ENCODE measurements around the gene RASSF1. TPM values are rescaled to one million over a fixed set of nuclear protein-coding genes. Genes with fewer than 3 reads are reported as not detected.

RASSF1 gene
- total RNA-seq, 1 donor from 2014 or later: 19.9 TPM

DNA sequence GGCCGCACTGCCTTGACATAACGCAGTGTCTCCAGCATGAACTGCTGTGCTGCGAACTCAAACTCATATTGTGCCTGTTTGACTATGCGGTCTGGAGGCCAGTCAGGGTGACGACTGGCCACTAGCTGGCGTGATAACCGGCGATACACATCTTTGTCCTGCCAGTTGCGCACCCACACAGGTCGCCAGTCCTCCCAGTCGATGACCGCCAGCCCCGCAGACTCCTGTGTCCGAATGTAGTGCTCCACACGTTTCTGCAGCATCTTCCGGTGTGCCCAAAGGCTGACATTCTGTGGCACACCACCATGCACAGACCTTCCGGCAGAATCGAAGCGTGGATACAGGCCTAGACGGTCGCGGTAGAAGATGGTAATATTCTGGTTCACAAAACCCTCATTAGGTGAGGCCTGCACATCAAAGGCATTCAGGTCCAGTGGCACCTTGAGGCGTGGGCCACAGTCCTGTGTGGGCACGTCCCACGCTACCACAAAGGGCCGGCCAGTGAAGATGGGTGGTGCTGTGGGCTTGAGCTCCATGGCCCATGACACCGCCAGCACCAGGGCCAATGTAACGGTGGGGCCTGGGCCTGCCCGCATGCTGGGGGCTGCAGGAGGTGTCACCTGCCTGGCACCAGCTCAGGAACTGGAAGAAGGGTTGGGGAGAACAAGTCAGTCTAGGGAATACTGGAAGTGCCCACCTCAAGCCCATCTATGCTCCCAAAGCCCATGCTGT is 20.6 kb downstream of the RASSF1 start:
- Histone ChIP-seq H3K4me3 (ENCODE audit: low read depth, low read length) (peak overlapping the region; percentile 81), H3K27me3 (ENCODE audit: control insufficient read depth, insufficient read depth, low read length) (no peaks in the 10 kb centered on the region), H3K36me3 (ENCODE audit: control insufficient read depth, insufficient read depth, low read length) (peaks cover 3% of the 10 kb centered on the region)
- DNase-seq (ENCODE audit: low read depth): no peak
- TF ChIP-seq, protein P1, sequence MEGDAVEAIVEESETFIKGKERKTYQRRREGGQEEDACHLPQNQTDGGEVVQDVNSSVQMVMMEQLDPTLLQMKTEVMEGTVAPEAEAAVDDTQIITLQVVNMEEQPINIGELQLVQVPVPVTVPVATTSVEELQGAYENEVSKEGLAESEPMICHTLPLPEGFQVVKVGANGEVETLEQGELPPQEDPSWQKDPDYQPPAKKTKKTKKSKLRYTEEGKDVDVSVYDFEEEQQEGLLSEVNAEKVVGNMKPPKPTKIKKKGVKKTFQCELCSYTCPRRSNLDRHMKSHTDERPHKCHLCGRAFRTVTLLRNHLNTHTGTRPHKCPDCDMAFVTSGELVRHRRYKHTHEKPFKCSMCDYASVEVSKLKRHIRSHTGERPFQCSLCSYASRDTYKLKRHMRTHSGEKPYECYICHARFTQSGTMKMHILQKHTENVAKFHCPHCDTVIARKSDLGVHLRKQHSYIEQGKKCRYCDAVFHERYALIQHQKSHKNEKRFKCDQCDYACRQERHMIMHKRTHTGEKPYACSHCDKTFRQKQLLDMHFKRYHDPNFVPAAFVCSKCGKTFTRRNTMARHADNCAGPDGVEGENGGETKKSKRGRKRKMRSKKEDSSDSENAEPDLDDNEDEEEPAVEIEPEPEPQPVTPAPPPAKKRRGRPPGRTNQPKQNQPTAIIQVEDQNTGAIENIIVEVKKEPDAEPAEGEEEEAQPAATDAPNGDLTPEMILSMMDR (IDR thresholded peaks at IDR 0.05; ENCODE audit: insufficient read depth, low read length, poor library complexity, severe bottlenecking): no peak

DNA sequence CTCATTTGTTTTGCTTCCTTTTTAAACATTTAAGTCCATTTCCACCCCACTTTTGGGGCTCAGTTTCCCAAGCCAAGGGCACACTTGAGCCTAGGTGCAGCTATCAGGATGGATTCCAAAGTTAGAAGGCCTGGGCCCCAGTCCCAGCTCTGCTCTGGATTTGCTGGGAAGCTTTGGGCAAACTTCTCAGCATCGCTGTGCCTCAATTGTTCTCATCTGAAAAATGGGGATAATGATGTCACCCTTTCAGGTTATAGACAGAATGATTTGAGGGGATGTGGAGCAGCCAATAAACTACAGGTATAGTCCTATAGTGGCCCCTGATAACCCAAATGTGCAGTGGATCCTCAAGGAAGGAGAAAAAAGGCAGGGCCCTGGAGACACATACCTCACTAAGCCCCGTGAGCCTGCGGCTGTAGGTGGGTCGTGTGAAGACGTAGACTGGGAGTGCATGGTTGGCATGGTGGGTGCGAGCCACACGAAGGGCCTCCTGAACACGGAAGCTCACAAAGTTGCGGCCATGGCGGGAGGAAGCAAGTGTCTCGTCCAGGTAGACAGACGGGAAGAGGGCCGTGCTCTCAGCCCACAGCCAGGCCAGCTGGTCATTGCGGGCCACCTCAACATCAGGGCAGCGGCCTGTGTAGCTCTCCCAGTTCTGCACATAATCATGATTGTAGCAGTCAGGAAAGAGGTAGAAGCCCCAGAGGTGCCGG is 21.3 kb downstream of the RASSF1 start:
- no peak overlapping the region for H3K4me3 ChIP-seq (ENCODE audit: low read depth, low read length)

DNA sequence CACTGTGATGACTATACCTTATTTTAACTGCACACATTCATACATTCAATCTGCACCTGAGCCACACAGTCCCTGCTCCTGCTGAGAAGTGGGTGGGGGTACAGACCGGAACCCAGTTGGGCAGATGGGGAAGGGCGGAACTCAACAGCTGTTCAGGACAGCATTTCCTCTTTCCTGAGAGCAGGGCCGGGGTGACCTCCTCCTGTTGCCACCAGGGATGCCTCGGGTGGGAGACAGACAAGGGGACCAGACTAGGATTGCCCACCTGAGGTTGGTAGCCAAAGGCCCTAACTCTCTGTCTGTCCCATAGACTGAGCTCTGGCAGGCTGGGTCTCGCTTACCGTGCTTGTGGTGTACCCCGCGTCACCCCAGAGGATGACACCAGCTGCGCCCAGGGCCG is 22.0 kb downstream of the RASSF1 start:
- H3K36me3 ChIP-seq (ENCODE audit: control insufficient read depth, insufficient read depth, low read length): peaks cover 3% of the 10 kb centered on the region
- H3K27me3 ChIP-seq (ENCODE audit: control insufficient read depth, insufficient read depth, low read length): no peaks in the 10 kb centered on the region
- DNase-seq (ENCODE audit: low read depth): no peak
- H3K4me3 ChIP-seq (ENCODE audit: low read depth, low read length): no peak overlapping the region
- TF ChIP-seq, protein P1 (IDR thresholded peaks at IDR 0.05; ENCODE audit: insufficient read depth, low read length, poor library complexity, severe bottlenecking): no peak

More for the DNA sequence above, 21.3 kb downstream of the RASSF1 start:
- TF ChIP-seq, protein P1 (IDR thresholded peaks at IDR 0.05; ENCODE audit: insufficient read depth, low read length, poor library complexity, severe bottlenecking): no peak
- H3K36me3 ChIP-seq (ENCODE audit: control insufficient read depth, insufficient read depth, low read length): peaks cover 3% of the 10 kb centered on the region
- no peak for DNase-seq (ENCODE audit: low read depth)
- no peaks in the 10 kb centered on the region for H3K27me3 ChIP-seq (ENCODE audit: control insufficient read depth, insufficient read depth, low read length)

DNA sequence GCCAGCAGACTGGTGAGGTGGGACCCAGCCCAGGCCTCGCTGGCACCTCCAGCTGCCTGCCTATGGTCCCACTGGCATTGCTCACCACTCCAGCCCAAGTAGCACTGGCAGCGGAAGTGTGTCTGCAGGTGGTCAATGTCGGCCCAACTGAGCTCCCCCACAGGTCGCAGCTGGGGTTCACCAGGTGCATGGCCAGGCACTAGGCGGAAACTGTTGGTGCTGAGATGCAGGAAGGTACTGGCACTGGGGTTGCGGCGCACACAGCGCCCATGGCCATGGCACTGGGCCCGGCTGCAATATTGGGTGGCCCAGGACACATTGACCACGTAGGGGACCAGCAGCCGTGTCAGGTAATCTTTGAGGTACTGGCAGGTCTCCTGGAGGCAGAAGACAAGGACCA is 22.5 kb downstream of the RASSF1 start:
- TF ChIP-seq, protein P1 (IDR thresholded peaks at IDR 0.05; ENCODE audit: insufficient read depth, low read length, poor library complexity, severe bottlenecking): no peak
- Histone ChIP-seq H3K4me3 (ENCODE audit: low read depth, low read length) (no peak overlapping the region), H3K27me3 (ENCODE audit: control insufficient read depth, insufficient read depth, low read length) (no peaks in the 10 kb centered on the region), H3K36me3 (ENCODE audit: control insufficient read depth, insufficient read depth, low read length) (peaks cover 3% of the 10 kb centered on the region)
- DNase-seq (ENCODE audit: low read depth): no peak

DNA sequence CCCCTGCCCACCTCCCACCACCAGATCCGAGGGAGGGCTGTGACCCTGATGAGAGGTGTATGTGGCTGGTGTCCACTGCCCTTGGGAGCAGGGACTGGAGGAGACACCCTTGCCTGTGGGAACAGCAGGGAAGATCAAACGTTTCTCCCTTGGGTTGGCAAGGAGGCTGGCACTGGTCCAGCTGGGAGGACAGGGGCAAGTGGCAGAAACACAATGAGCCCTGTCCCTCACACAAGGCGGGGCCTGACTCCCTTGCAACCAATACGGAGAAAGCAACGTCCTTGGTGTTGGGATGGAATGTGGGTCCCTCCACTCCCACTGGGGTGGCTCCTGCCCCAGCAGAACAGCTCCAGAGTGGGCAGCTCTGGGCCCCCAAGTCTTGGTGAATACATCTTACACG is 23.3 kb downstream of the RASSF1 start:
- no peak overlapping the region for H3K4me3 ChIP-seq (ENCODE audit: low read depth, low read length)

More for the DNA sequence above, 23.3 kb downstream of the RASSF1 start:
- DNase-seq (ENCODE audit: low read depth): no peak
- H3K27me3 ChIP-seq (ENCODE audit: control insufficient read depth, insufficient read depth, low read length): no peaks in the 10 kb centered on the region
- H3K36me3 ChIP-seq (ENCODE audit: control insufficient read depth, insufficient read depth, low read length): peaks cover 3% of the 10 kb centered on the region
- TF ChIP-seq, protein P1 (IDR thresholded peaks at IDR 0.05; ENCODE audit: insufficient read depth, low read length, poor library complexity, severe bottlenecking): no peak
